ENCODE results near the gene PTPRD.

The PTPRD gene

DNA sequence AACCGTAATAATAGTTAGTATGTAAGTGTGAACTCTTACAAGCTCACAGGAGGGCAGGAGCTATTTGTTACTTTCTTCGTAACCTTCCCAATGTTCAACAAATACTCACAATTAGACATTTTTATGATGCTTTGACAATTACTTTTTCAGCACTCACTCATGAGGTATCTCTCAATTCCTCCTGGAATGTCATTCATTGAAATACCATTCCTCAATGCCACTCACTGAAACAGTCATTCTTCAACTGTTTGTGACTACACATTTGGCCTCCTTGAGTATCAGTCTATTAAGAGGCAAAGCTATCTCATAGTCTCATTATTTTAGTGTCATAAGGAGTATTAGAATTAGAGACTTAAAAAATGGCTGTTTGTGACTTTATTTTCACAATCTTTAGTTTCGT, 2079.1 kb downstream of the PTPRD start:
- no peak for DNase-seq (ENCODE audit: low spot score)
- in situ Hi-C loops (cut with MboI; ENCODE audit: low pct_unique_long_range_greater_than_20kb, low sequenced_read_pairs, unreplicated experiment), result no loop called here
- TF ChIP-seq, protein P1, sequence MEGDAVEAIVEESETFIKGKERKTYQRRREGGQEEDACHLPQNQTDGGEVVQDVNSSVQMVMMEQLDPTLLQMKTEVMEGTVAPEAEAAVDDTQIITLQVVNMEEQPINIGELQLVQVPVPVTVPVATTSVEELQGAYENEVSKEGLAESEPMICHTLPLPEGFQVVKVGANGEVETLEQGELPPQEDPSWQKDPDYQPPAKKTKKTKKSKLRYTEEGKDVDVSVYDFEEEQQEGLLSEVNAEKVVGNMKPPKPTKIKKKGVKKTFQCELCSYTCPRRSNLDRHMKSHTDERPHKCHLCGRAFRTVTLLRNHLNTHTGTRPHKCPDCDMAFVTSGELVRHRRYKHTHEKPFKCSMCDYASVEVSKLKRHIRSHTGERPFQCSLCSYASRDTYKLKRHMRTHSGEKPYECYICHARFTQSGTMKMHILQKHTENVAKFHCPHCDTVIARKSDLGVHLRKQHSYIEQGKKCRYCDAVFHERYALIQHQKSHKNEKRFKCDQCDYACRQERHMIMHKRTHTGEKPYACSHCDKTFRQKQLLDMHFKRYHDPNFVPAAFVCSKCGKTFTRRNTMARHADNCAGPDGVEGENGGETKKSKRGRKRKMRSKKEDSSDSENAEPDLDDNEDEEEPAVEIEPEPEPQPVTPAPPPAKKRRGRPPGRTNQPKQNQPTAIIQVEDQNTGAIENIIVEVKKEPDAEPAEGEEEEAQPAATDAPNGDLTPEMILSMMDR (IDR thresholded peaks at IDR 0.05; ENCODE audit: extremely low read depth, insufficient read depth, missing control alignments), result no peak

DNA sequence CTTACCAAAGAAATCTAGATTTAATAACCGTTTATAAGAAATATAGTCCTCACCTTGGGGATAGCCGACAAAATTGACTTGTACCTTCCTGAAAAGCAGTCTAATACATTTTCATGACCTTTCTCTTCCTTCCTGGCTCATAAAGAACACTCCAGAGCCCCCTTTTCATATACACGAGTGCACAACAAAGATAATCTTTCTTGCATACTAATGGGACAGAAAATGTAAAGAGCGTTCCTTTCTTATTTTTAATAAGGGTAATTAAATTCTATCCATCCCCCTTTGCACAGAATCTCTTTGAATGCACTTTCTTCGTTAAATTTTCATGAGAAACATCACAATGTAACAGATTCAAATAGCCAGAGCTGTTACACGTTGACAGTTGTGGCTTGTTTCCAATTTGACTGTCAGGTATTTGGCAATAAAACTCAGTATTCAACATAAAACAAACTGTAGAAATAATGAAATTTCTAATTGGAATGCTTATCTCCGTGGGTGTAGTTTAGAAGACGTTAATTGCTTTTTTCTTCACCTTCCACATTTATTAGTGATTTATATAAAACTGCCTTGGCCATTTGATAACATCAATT, 2080.9 kb downstream of the PTPRD start:
- DNase-seq (ENCODE audit: low spot score), result no peak
- in situ Hi-C loops (cut with MboI; ENCODE audit: low pct_unique_long_range_greater_than_20kb, low sequenced_read_pairs, unreplicated experiment), result no loop called here

DNA sequence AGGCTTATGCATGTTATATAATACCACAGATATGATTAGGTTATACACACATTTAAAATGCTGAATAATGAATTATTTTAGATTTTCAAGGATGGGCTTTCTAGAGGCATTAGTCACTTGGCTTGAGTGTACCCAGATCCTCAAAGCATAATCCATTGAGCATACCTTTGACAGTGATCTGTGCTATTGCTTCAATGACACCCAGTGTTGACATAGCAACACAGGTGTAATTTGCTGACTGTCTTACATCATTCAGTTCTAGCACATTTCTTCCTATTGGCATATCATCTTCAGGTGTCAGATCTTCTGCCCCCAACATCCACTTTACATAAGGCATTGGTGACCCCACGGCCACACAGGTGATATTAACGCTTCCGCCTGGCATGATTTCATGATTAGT, 2091.7 kb downstream of the PTPRD start:
- in situ Hi-C loops (cut with MboI; ENCODE audit: low pct_unique_long_range_greater_than_20kb, low sequenced_read_pairs, unreplicated experiment), result no loop called here
- no peak for DNase-seq (ENCODE audit: low spot score)
- TF ChIP-seq, protein P1 (IDR thresholded peaks at IDR 0.05; ENCODE audit: extremely low read depth, insufficient read depth, missing control alignments), result no peak

More for the DNA sequence above, 2080.9 kb downstream of the PTPRD start:
- TF ChIP-seq, protein P1 (IDR thresholded peaks at IDR 0.05; ENCODE audit: extremely low read depth, insufficient read depth, missing control alignments), result no peak

DNA sequence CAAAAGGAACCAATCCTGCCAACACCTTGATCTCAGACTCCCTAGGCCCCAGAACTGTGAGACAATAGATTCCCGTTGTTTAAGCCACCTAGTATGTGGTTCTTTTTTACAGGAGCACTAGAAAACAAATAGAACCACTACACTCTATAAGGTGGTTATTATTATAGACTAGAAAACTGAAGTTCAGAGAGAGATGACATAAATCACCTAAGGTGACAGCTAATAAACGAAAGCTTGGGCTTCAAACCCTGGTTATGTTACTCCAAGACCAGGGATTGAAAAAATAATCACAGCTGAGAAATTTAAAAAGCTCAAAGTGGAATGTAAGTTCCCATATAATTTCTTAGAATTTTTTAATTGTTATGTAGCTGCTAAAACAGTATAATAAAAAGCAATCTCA, 2097.1 kb downstream of the PTPRD start:
- in situ Hi-C loops (cut with MboI; ENCODE audit: low pct_unique_long_range_greater_than_20kb, low sequenced_read_pairs, unreplicated experiment), result no loop called here
- TF ChIP-seq, protein P1 (IDR thresholded peaks at IDR 0.05; ENCODE audit: extremely low read depth, insufficient read depth, missing control alignments), result no peak
- no peak for DNase-seq (ENCODE audit: low spot score)

DNA sequence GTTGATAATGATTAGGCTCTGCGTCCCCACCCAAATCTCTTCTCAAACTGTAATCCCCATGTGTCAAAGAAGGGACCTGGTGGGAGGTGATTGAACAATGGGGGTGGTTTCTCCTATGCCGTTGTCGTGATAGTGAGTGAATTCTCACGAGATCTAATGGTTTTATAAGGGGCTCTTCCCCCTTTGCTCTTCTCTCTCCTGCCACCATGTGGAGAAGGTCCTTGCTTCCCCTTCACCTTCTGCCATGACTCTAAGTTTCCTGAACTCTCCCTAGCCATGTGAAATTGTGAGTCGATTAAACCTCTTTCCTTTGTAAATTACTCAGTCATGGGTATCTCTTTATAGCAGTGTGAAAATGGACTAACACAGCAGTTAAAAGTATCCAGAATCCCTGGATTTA, 2098.0 kb downstream of the PTPRD start:
- TF ChIP-seq, protein P1 (IDR thresholded peaks at IDR 0.05; ENCODE audit: extremely low read depth, insufficient read depth, missing control alignments), result no peak
- in situ Hi-C loops (cut with MboI; ENCODE audit: low pct_unique_long_range_greater_than_20kb, low sequenced_read_pairs, unreplicated experiment), result no loop called here
- no peak for DNase-seq (ENCODE audit: low spot score)

DNA sequence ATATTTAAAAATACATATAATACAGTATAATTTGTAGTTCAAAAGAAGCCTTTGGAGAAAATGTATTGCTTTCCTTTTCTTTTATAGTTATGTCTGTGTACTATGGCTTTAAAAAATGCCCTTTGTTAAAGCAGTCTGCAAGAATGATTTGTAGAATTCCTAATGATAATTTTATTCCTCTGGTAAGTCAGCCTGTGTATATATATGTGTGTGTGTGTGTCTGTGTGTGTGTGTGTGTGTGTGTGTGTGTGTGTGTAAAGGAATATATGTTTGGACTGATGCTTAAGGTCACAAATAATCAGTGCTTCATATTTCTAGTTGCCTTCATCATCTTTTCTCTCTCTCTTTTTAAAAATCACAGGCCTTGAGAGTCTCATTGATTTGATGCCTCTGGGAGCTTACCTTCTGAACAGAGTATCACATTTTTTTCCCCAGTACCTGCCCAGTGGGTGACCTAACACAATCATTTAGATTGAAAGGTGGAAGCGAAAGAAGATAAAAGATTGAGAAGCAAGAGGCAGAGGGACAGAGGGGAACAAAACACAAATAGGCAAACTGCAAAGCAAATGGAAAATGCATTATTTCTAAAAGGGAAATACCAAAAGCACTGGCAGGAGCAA, 2104.0 kb downstream of the PTPRD start:
- DNase-seq (ENCODE audit: low spot score), result no peak
- in situ Hi-C loops (cut with MboI; ENCODE audit: low pct_unique_long_range_greater_than_20kb, low sequenced_read_pairs, unreplicated experiment), result no loop called here
- TF ChIP-seq, protein P1 (IDR thresholded peaks at IDR 0.05; ENCODE audit: extremely low read depth, insufficient read depth, missing control alignments), result no peak

Data from GM13977 (cell line).